Immature natural killer cell (primary cell): ENCODE results near the gene RASGRF2. TPM values are rescaled to one million over a fixed set of nuclear protein-coding genes. Genes with fewer than 3 reads are reported as not detected.

Experiments
- DNase-seq, 3 donors: peaks; one replicate each; pipeline ENCODE4 v3.0.0; 2022; ENCODE audit warnings: mixed read lengths in 1 of 3
- H3K27ac Mint-ChIP-seq, 6 donors: one replicate each; pipeline ENCODE4 v1.8.0; 2020; ENCODE audit warnings: mixed read lengths in 6 of 6, mild to moderate bottlenecking in 5 of 6, inconsistent platforms in 4 of 6, moderate library complexity in 3 of 6
- H3K27me3 Mint-ChIP-seq, 3 donors: one replicate each; pipeline ENCODE4 v1.8.0; 2020 to 2021; ENCODE audit warnings: low read depth in 3 of 3, mild to moderate bottlenecking in 3 of 3, mixed read lengths in 3 of 3, moderate library complexity in 3 of 3, inconsistent platforms in 1 of 3
- H3K36me3 Mint-ChIP-seq, 3 donors: one replicate each; pipeline ENCODE4 v1.8.0; 2020; ENCODE audit warnings: mixed read lengths in 3 of 3, inconsistent platforms in 2 of 3, mild to moderate bottlenecking in 2 of 3
- H3K4me1 Mint-ChIP-seq, 2 donors: one replicate each; pipeline ENCODE4 v1.8.0; 2020; ENCODE audit warnings: inconsistent platforms in 2 of 2, mild to moderate bottlenecking in 2 of 2, mixed read lengths in 2 of 2, moderate library complexity in 1 of 2
- H3K4me3 Mint-ChIP-seq, 5 donors: one replicate each; pipeline ENCODE4 v1.8.0; 2020; ENCODE audit warnings: mild to moderate bottlenecking in 5 of 5, mixed read lengths in 5 of 5, inconsistent platforms in 3 of 5, moderate library complexity in 3 of 5
- H3K9me3 Mint-ChIP-seq, 6 donors: one replicate each; pipeline ENCODE4 v1.8.0; 2020; ENCODE audit warnings: mild to moderate bottlenecking in 6 of 6, mixed read lengths in 6 of 6, inconsistent platforms in 4 of 6, moderate library complexity in 3 of 6
- polyA plus RNA-seq, 3 donors: library from polyadenylated mRNA; unstranded; fragments of 300-500 nt; fragmentation: Illumina TruSeq; gene quantifications; one replicate each; pipeline ENCODE4 v1.2.3, GENCODE V29; 2021

Gene RASGRF2
- polyA plus RNA-seq, 3 donors from 2014 or later: 0.17 to 3.8 (median 1.5) TPM

DNA sequence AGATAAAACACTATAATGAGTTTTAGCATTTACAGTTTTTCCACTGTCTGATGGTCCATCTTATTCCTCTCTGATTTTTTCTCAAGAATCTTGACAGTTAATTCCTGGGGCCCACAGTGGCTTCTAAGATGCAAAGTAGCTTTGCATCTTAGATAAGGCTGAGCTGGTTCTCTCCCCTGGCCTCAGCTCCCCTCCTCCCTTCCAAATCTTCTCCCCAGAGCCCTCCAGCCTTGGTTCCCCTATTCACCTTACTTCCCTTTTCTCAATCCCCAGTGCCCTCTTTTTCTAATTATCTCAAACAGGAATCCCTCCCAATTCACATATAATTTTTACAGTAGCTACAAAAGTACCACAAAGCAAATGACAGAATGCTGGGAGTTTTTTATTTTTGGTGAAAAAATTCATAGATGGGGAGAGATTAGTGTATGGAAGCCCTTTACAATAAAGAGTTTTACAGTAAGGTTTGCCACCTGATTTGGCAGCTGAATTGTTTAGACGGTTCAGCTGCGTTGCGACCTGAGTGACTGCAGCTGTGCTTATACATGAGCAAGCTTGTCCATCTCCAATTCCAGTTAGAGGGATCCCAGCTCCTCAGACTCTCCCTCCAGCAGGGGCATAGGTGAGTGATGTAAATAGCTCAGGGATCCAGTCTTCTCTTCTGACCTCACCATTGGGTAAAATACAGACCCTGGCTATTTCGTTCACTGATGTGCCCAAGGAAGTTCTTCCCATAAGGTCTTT lies 221.6 kb downstream of the RASGRF2 start:
- Mint-ChIP-seq H3K9me3 (no peaks in the 10 kb centered on the region), H3K27ac (no peak overlapping the region)

DNA sequence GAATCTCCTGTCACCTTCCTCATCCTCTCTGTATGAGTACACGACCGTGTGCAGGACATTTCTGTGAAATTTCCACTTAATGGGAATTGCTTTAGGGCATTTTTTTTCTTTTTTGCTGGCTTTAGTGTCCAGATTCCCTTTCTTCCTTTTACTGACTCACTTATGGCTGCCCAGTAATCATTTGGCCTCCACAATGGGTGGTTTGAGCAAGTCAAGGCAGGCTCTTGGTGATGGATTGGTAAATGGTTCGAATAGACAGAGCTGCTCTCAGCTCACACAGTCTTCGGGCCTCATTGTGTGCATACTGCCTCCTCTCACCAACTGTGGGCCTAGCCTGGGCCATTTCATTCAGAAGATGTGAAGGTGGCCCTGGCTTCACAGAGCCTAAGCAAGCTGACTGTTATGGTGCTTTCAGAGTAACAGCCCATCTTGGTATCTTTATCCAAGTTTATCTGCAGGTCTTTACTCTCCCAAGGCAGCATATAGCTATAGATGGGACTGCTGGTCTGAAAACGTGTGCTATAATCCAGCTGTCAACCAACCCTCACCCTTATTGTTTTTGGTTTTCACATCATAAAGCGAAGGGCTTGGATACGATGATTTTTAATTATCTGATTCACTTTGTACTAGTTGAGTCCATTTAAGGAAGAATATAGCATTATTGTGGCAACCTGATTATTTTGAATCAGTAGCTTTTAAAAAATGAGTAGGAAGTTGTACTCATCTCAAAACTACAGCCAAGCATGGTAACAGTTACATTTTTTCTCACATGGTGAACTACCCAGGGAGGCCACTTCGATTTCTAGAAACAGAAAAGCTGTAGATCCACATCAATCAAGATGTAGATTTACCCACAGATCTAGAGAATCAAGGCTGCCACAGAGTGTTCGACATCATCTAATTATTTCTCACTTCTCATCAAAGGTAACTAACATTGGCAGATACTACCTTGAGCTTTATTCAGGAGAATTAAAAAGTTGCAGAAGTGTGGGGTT lies 222.5 kb downstream of the RASGRF2 start:
- H3K27ac Mint-ChIP-seq: no peak overlapping the region
- H3K4me1 Mint-ChIP-seq: peaks cover under 1 to 3% of the 10 kb centered on the region in 2 donors
- H3K4me3 Mint-ChIP-seq: no peak overlapping the region
- H3K27me3 Mint-ChIP-seq: peaks cover 0 to 3% (median 2%) of the 10 kb centered on the region in 3 donors
- no peak for DNase-seq
- H3K36me3 Mint-ChIP-seq: no peaks in the 10 kb centered on the region
- no peaks in the 10 kb centered on the region for H3K9me3 Mint-ChIP-seq

More for the DNA sequence above, 221.6 kb downstream of the RASGRF2 start:
- H3K36me3 Mint-ChIP-seq: no peaks in the 10 kb centered on the region
- no peaks in the 10 kb centered on the region for H3K4me1 Mint-ChIP-seq
- no peak for DNase-seq
- H3K4me3 Mint-ChIP-seq: no peak overlapping the region
- peaks cover 0 to 3% (median 2%) of the 10 kb centered on the region in 3 donors for H3K27me3 Mint-ChIP-seq

DNA sequence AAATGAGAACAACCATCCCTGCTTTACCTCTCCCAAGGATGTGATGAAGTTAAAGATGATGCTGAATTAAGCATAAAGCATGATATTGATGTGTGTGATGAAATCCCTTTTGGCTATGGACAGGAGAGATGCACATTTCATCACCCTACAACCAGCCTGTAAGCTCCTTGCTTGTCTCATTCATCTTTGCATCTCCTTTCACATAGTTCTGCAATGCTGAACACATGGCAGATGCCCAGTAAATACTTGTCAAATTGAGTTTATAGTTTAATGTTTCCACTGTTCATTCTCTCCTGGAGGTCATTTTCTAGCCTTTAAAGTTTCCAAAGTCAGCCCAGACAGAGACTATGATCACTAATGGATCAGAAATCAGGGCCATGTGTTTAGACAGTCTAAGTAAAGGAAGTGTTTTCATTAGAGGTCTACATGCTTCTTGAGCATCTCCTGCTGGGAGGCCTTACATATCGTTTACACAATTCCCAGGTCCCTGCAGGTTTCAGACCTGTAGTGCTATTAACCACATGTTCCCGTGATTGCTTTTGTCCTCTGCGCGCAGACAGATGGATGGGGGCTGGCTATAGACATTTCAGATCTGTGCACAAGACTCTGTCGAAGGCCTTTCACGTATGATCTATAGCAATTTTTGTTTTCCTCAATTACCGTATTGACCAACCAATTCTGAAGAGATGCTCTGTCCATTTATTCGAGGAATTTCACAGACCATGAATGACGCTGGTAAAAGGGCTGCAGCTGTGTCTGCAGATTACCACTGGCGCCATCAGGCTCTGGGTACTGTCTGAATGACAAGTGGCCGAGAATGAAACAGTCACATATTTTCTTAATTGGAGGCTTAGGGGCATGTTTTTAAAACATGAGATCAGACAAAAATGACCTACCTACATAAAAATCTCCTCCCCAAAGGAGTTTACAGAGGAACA lies 223.9 kb downstream of the RASGRF2 start:
- no peak for DNase-seq
- H3K9me3 Mint-ChIP-seq: no peaks in the 10 kb centered on the region
- peaks cover 14 to 15% of the 10 kb centered on the region in 2 donors for H3K4me1 Mint-ChIP-seq
- H3K36me3 Mint-ChIP-seq: no peaks in the 10 kb centered on the region
- H3K27me3 Mint-ChIP-seq: peaks cover 0 to 2% (median 2%) of the 10 kb centered on the region in 3 donors
- H3K27ac Mint-ChIP-seq: no peak overlapping the region
- H3K4me3 Mint-ChIP-seq: no peak overlapping the region

DNA sequence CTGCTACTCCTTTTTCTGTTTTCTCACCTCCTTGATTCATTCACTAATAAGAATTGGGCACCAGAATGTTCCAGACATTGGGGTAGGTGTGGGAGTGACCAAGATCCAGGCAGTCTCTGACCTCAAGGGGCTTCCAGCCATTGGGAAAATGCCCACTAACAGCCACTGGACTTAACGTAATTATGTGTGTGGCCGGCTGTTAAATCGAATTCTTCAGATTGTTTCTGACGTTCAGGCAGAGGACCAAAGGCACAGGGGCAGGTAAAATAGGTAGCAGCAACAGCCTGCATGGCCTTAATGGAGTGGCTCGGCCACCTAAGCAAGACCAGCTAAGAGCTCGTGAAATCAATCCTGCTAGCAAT lies 224.6 kb downstream of the RASGRF2 start:
- no peaks in the 10 kb centered on the region for H3K36me3 Mint-ChIP-seq
- no peak overlapping the region for H3K4me3 Mint-ChIP-seq
- DNase-seq: no peak
- peaks cover 16 to 17% of the 10 kb centered on the region in 2 donors for H3K4me1 Mint-ChIP-seq
- no peaks in the 10 kb centered on the region for H3K9me3 Mint-ChIP-seq
- H3K27ac Mint-ChIP-seq: no peak overlapping the region
- H3K27me3 Mint-ChIP-seq: peaks cover 0 to 2% (median 2%) of the 10 kb centered on the region in 3 donors

DNA sequence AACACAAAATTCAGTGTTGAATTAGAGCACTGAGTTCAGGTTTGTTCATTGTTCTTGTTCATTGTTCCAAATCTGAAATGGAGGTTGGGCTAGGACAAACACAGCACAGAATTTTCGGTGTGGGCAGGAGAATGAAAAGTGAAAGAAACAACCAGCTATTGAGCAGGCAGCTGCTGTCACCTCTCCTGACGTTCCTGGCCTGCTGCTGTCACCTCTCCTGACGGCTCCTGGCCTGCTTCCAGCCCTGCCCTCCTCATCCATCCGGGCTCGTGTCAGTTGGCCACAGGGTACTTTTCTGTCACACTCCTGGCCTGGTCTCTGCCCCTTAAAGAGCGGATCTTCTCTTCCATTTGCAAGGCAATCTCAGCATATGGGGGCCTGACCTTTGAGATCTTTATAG lies 227.7 kb downstream of the RASGRF2 start:
- peaks cover 0 to 2% (median 2%) of the 10 kb centered on the region in 3 donors for H3K27me3 Mint-ChIP-seq
- H3K4me1 Mint-ChIP-seq: peaks cover 16 to 17% of the 10 kb centered on the region in 2 donors
- no peaks in the 10 kb centered on the region for H3K36me3 Mint-ChIP-seq
- DNase-seq: no peak
- peak overlapping the region in 3 of 6 donors; percentile 17 to 86 (median 50) for H3K27ac Mint-ChIP-seq
- peak overlapping the region in 2 of 5 donors; percentile 33 to 37 for H3K4me3 Mint-ChIP-seq
- H3K9me3 Mint-ChIP-seq: no peaks in the 10 kb centered on the region

DNA sequence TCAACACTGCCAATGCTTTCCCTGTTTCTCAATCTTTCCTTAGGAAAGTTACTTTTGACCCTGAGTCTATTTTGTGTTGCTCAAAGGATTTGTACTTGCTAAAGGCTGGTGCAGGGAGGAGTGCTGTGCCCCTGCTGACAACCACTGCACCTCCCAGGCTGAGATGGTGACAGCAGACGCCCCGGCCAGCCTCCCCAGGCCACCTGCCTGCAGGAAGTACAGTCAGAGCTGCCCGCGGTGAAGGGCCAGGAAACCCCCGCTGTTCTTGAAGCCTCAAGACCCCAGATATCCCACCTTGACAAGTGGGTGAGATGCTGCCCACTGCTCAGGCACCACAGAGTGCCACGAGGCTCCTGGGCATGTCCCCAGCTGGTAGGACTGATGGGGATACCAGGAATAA lies 228.8 kb downstream of the RASGRF2 start:
- Mint-ChIP-seq H3K4me1 (peaks cover 16 to 17% of the 10 kb centered on the region in 2 donors), H3K36me3 (no peaks in the 10 kb centered on the region), H3K27me3 (peaks cover 0 to 2% (median 2%) of the 10 kb centered on the region in 3 donors), H3K9me3 (no peaks in the 10 kb centered on the region), H3K27ac (peak overlapping the region in 1 of 6 donors; percentile 63), H3K4me3 (no peak overlapping the region)
- DNase-seq: peak in 2 of 3 donors; percentile 9 to 15

DNA sequence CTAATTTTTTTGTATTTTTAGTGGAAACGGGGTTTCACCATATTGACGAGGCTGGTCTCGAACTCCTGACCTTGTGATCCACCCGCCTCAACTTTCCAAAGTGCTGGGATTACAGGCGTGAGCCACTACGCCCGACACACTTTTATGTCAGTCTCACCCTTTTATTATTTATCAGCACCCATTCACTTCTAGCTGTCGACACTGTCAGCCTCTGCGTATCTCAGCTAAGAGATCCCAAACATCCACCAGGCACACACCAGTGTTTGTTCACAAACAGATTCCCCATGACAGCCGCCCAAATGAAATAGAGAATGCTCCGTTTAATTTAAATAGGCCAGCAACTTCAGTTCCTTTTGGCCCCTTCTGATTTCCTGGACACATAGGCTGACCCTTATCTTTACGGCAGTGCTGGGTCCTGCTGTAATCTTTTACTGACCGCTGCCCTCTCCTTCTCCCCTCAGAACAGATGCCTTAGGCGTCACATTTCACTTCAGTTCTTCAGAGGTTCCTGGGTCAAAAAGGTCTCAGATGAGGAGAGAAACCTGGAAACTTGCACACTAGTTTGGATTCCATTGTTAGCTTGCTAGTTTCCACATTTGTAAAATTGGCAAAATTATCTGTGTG lies 229.8 kb downstream of the RASGRF2 start:
- H3K4me1 Mint-ChIP-seq: peaks cover 20 to 24% of the 10 kb centered on the region in 2 donors
- peaks cover 0 to 2% (median 0%) of the 10 kb centered on the region in 3 donors for H3K36me3 Mint-ChIP-seq
- H3K4me3 Mint-ChIP-seq: no peak overlapping the region
- H3K27ac Mint-ChIP-seq: no peak overlapping the region
- no peaks in the 10 kb centered on the region for H3K9me3 Mint-ChIP-seq
- H3K27me3 Mint-ChIP-seq: peaks cover 0 to 4% (median 3%) of the 10 kb centered on the region in 3 donors
- no peak for DNase-seq

DNA sequence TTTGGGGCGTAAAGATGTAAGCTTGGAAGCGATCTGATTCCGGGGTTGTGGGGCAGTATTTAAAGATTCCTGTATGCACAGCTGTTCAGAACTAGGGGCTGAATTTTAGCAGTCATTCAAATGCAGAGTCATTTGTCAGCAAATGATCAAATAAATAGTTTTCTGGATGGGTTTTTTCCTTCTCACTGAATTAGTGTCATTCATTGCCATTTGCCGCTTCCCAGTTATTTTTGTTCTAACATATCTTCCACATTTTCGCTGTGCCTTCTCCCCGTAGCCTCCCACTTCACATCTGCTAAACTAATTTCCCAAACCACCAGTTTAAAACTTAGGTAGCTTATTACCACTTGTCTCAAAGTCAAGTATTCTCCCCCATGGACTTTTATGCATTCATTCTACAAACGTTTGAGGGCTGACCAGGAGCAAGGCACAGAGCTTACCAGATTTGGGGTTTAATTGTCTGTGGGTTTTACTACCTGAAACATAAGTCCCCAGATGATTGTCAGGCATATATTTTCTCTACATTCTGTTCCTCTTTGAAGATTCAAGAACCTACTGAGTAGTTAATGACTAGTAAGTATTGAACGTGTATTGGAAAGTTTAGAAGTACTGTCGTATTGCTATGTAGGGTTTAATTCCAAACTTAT lies 231.7 kb downstream of the RASGRF2 start:
- no peak for DNase-seq
- Mint-ChIP-seq H3K27ac (no peak overlapping the region), H3K4me3 (no peak overlapping the region), H3K27me3 (peaks cover 3 to 5% (median 4%) of the 10 kb centered on the region in 3 donors), H3K4me1 (peaks cover 23 to 28% of the 10 kb centered on the region in 2 donors), H3K9me3 (no peaks in the 10 kb centered on the region), H3K36me3 (peaks cover 0 to 4% (median 0%) of the 10 kb centered on the region in 3 donors)

DNA sequence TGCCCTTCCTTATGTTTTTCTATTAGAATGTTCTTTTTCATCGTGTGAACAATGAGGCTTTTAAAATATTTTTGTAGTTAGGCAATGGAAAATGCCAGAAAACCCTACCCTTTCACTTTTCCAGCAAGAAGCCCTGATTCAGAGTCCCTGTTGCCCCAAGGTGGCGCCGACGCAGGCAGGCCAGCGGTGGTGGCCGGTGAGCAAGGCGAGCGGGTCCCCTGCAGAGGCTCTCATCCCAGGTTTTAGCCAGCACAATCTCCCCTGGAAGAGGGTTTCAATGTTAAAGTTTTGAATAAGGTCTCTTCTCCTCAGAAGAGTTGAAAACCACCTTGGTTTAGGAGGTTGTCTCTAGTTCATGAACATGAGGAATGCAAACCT lies 232.2 kb downstream of the RASGRF2 start:
- Mint-ChIP-seq H3K4me3 (no peak overlapping the region), H3K27me3 (peaks cover 3 to 5% (median 4%) of the 10 kb centered on the region in 3 donors), H3K36me3 (peaks cover 0 to 4% (median 0%) of the 10 kb centered on the region in 3 donors), H3K4me1 (peaks cover 23 to 28% of the 10 kb centered on the region in 2 donors), H3K9me3 (no peaks in the 10 kb centered on the region), H3K27ac (no peak overlapping the region)
- no peak for DNase-seq

DNA sequence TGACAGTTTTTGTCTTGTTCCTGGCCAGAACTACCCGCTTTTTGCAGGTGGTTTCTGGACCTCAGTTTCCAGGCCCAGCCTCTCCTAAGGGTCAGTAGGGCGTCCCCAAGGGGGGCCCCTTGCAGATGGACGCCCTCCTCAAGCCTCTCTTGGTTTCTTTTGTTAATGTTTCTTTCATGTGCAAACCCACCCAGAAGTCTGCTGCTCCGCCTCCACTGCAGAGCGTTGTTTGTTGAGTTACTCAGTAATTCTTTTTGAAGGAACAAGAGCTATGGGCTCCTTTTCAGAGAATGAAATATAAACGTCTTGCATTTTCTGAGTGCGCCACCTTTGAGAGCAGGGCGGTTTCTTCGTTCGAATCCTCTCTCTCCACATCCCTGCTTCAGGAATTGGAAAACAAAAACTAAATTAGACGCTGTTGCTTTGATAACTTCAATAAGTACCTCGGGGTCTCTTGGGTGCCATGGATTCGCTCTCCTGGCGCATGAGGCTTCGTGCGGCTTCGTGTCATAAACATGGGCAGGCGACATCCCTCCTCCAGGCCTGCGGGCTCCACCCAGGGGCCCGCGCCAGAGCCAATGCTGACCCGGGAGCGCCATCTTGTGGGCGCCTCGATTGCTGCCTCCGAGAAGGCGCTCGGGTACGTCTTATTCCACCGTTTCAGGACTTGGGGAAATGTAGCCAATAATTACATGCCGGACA lies 234.6 kb downstream of the RASGRF2 start:
- H3K4me1 Mint-ChIP-seq: peaks cover 7 to 11% of the 10 kb centered on the region in 2 donors
- peak overlapping the region in 1 of 6 donors; percentile 64 for H3K27ac Mint-ChIP-seq
- DNase-seq: peak; percentile 63 to 71 (median 63)
- H3K27me3 Mint-ChIP-seq: peaks cover 2 to 9% (median 5%) of the 10 kb centered on the region in 3 donors
- no peaks in the 10 kb centered on the region for H3K9me3 Mint-ChIP-seq
- H3K4me3 Mint-ChIP-seq: peak overlapping the region in 3 of 5 donors; percentile 20 to 69 (median 34)
- peaks cover 0 to 4% (median 0%) of the 10 kb centered on the region in 3 donors for H3K36me3 Mint-ChIP-seq

DNA sequence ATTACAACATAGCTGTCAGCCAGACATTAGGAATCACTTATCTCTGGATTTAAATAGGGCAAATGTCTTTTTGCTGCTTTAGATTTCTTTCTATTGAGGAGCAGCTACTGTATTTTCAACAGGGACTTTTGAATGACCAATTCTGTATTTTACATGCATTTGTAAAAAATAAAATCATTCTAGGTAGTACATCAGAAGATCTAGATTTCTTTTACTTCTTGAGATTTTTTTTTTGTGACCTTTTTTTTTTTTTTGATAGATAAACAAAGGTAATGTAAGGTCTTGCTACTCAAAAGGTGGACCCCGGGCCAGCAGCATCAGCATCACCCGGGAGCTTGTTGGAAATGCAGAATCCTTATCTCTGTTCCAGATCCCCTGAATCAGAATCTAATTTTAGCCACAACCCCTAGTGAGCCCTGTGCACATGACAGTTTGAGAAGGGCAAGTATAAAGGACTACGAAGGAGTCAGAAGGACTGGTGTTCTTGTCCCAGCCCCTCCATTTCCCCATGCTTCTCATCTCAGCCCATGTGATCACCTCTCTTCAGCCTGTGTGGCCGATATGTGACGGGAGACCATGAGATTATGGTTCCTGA lies 235.3 kb downstream of the RASGRF2 start:
- peak overlapping the region in 2 of 5 donors; percentile 20 to 69 for H3K4me3 Mint-ChIP-seq
- H3K4me1 Mint-ChIP-seq: peaks cover 7 to 11% of the 10 kb centered on the region in 2 donors
- peak overlapping the region in 1 of 6 donors; percentile 64 for H3K27ac Mint-ChIP-seq

More for the DNA sequence above, 235.3 kb downstream of the RASGRF2 start:
- Mint-ChIP-seq H3K9me3 (no peaks in the 10 kb centered on the region), H3K36me3 (peaks cover 0 to 4% (median 0%) of the 10 kb centered on the region in 3 donors), H3K27me3 (peaks cover 2 to 9% (median 5%) of the 10 kb centered on the region in 3 donors)
- no peak for DNase-seq
